ENCODE data around the gene CCR2.

CCR2 gene

GRCh38 chr3:46405301-46406019 lies 51.5 kb downstream of the CCR2 start:
- CTCF ChIA-PET = interaction anchor here (0.6 kb wide), 1 partner anchor 204 kb away, joined by 4 read pairs; no protein-coding TSS in a partner anchor
- POLR2A ChIA-PET (ENCODE audit: low non-redundant PET) = no interaction called here
- DNase-seq (ENCODE audit: low spot score) = no peak
- TF ChIP-seq CTCF (conservative IDR thresholded peaks at IDR 0.05; ENCODE audit: low read depth) = no peak
- no peak overlapping the region for H3K27ac ChIP-seq

- ChIA-PET CTCF (no interaction called here), POLR2A (ENCODE audit: low non-redundant PET) (no interaction called here)
- no peak overlapping the region for H3K27ac ChIP-seq
- TF ChIP-seq CTCF (conservative IDR thresholded peaks at IDR 0.05; ENCODE audit: low read depth) = no peak
- no peak for DNase-seq (ENCODE audit: low spot score)
Observed at GRCh38 chr3:46406443-46406787, 52.5 kb downstream of the CCR2 start.

- TF ChIP-seq CTCF (conservative IDR thresholded peaks at IDR 0.05; ENCODE audit: low read depth) = no peak
- ChIA-PET POLR2A (ENCODE audit: low non-redundant PET) (no interaction called here), CTCF (no interaction called here)
- no peak within 1 kb of the TSS for H3K27ac ChIP-seq
- DNase-seq (ENCODE audit: low spot score) = peak; percentile 34
Observed at GRCh38 chr3:46406788-46407611, 53.1 kb downstream of the CCR2 start, which contains the start of the genes CCR5AS and CCRL2. Gene CCR5AS, minus strand, starts transcription at chr3:46407066. Gene CCRL2, plus strand, starts transcription at chr3:46407259. Its CDS starts 821 bp downstream, at chr3:46408080.

- ChIA-PET POLR2A (ENCODE audit: low non-redundant PET) (no interaction called here), CTCF (no interaction called here)
- no peak overlapping the region for H3K27ac ChIP-seq
- no peak for TF ChIP-seq CTCF (conservative IDR thresholded peaks at IDR 0.05; ENCODE audit: low read depth)
- no peak for DNase-seq (ENCODE audit: low spot score)
Observed at GRCh38 chr3:46407970-46408369, 54.1 kb downstream of the CCR2 start.

GRCh38 chr3:46408853-46409252 lies 54.9 kb downstream of the CCR2 start:
- H3K27ac ChIP-seq = no peak overlapping the region
- ChIA-PET CTCF (no interaction called here), POLR2A (ENCODE audit: low non-redundant PET) (no interaction called here)
- TF ChIP-seq CTCF (conservative IDR thresholded peaks at IDR 0.05; ENCODE audit: low read depth) = no peak
- no peak for DNase-seq (ENCODE audit: low spot score)

GRCh38 chr3:46409739-46410489 lies 56.0 kb downstream of the CCR2 start:
- POLR2A ChIA-PET (ENCODE audit: low non-redundant PET) = no interaction called here
- no peak for DNase-seq (ENCODE audit: low spot score)
- CTCF ChIA-PET = no interaction called here
- H3K27ac ChIP-seq = no peak overlapping the region
- no peak for TF ChIP-seq CTCF (conservative IDR thresholded peaks at IDR 0.05; ENCODE audit: low read depth)
